Dedifferentiated amniotic fluid mesenchymal stem cell (primary cell): Measurements from ENCODE around the gene SCART1.
"Not testable (repeated sequence)": the region's sequence is repeated elsewhere in the genome, so short reads cannot be mapped to it uniquely, and the experiment has no call there.

Experiments used
- DNase-seq: peaks from one replicate; pipeline ENCODE4 v3.0.0-alpha.2; 2016; ENCODE audit errors: extremely low spot score

The SCART1 gene

DNA sequence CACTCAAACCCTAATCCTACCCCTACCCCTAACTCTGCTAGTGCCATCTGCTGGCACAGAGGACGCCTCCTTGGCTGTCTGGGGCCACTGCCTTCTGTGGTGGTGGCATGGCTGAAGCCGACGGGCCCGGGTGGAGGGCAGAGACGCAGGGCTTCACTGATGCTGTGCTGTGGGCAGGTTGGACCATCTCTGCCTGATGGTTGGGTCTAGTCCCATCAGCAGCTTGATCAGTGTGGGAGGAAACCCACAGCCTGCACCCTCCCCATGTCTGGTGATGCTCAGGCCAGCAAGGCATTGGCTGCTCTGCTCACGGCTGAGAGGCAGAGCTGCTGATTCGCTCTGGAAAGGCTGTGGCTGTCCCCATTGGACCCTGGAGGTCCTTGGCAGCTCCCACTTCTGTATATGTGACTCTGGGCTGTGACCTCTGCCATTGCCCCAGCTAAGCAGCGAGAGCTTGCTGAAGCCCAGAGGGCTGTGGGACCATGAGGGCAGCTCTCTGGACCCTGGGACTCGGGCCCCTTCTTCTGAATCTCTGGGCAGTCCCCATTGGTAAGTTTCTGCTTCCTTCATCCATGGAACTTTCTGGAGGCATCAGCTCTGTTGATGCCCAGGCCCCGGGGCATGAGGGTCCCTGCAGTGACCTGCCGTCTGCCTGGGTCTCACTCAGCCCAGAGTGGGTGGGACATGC lies at the start of gene SCART1:
Gene SCART1, plus strand, starts transcription at position 430 of the 688 bp plus-strand sequence. Its CDS starts 53 bp downstream, at position 483.
- DNase-seq: no peak

- no peak for DNase-seq
Measured at GRCh38 chr10:133405272-133405671, 48.5 kb upstream of the SCART1 start.

- no peak for DNase-seq
Measured at GRCh38 chr10:133405844-133406527, 47.8 kb upstream of the SCART1 start.

GRCh38 chr10:133411523-133412380 lies 42.0 kb upstream of the SCART1 start:
- no peak for DNase-seq

DNA sequence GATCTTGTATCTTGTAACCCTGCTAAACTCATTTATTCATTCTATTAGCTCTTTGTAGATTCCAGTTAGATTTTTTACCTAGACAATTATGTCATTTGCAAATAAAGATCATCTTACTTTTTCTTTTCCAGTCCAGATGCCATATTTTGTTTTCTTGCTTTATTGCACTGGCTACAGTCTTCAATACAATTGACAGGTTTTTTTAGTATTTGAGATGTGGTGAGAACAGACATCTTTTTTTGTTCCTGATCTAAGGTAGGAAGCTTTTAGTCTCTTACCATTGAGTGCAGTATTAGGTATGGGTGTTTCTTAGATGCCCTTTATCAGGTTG lies 41.4 kb upstream of the SCART1 start:
- no peak for DNase-seq

DNA sequence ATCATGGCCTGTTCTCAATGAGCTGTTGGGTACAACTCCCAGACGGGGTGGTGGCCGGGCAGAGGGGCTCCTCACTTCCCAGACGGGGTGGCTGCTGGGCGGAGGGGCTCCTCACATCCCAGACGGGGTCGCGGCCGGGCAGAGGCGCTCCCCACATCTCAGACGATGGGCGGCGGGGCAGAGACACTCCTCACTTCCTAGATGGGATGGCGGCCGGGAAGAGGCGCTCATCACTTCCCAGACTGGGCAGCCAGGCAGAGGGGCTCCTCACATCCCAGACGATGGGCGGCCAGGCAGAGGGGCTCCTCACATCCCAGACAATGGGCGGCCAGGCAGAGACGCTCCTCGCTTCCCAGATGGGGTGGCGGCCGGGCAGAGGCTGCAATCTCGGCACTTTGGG lies 39.3 kb upstream of the SCART1 start:
- not testable (repeated sequence) for DNase-seq

- no peak for DNase-seq
Measured at GRCh38 chr10:133415752-133416151, 38.0 kb upstream of the SCART1 start.

- DNase-seq: no peak
Measured at GRCh38 chr10:133418289-133418993, 35.3 kb upstream of the SCART1 start.

- no peak for DNase-seq
Measured at GRCh38 chr10:133419211-133419950, 34.4 kb upstream of the SCART1 start.

DNA sequence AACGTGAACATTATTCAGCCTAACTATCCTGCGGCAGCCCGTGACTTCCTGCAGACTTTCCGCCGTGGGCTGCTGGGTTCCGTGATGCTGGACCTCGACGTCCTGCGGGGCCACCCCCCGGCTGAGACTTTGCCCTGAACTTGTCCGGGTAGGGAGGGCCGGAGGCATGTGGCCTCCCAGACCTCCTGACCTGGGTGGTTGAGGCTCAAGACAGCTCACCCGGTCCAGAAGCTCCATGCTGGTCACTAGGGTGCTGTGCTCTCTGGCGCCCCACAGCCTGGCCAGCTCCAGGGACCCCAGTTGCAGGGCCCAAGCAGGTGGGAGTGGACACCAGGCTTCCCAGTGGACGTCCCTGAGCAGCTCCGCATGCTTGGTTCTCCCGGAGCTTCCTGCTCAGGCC lies 33.7 kb upstream of the SCART1 start:
- no peak for DNase-seq

GRCh38 chr10:133420579-133420978 lies 33.2 kb upstream of the SCART1 start:
- no peak for DNase-seq

GRCh38 chr10:133421336-133422222 lies 32.2 kb upstream of the SCART1 start:
- no peak for DNase-seq

DNA sequence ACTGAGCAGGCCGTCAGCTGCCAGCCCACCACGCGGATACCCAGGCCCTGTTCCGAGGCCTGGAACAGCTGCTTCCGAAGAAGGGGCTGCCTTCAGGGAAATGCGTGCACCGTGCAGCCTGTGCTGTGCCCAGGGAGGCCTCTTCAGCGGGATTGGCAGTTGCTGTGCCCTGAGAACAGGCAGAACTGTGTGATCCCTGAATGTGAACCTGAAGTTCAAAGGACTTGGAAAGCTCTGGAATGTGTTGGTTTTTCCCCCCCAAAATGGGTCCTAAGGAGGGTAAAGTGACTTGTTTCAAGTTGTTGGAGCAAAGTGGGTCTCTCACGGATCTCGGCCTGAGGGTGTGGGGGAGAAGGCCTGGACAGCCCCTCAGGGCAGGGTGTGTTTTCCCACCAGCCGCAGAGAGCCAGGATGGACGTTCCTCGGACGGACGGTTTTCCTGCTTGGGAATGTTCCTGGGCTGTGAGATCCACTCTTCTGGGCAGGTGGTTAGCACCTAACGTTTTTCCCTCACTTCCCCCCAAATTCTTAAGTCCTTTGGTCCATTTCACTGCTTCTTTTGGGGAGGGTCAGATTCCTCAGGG lies 31.4 kb upstream of the SCART1 start:
- no peak for DNase-seq

GRCh38 chr10:133422807-133423771 lies 30.7 kb upstream of the SCART1 start:
- no peak for DNase-seq

DNA sequence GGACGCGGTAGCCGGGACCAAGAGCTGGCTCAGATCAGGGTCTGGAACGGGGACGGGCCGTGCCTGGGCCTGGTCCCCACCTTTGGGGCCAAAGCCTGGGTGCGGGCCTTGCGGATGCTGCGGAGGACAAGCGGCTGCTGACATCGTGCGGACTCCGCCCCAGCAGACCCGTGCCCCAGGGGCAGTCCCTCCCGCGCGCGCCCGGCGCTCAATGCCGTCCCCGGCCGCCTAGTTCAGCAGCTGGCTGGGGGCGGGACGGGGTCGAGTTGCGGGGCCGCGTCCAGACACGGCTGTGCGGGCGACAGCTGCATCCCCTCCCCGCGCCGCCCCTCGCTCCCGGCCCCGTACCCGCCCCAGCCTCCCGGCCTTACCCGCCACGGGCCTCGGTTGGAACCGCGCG lies 29.6 kb upstream of the SCART1 start:
- not testable (repeated sequence) for DNase-seq

- not testable (repeated sequence) for DNase-seq
Measured at GRCh38 chr10:133424601-133425000, 29.1 kb upstream of the SCART1 start, which contains the start of gene SPRN. SPRN (minus strand) TSS chr10:133424625; CDS start chr10:133423681, 944 bp downstream.

DNA sequence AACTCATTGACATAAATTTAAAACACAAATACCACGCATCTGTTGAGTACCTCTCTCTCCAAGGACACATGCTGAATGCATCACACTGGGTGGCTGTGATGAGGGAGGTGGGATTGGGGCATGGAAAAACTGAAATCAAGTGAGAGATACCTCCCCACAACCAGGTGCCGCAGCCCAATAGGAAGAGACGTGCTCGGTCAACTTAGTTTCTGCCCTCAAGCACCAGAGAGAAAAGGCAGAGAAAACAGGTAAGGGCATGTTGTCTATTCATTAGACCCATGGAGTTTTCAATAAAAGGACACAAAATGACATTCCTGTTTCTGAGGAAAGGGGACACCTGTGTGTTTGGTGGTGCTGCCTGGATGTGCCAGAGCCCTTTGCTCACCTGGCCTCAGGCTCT lies 24.2 kb upstream of the SCART1 start:
- not testable (repeated sequence) for DNase-seq

DNA sequence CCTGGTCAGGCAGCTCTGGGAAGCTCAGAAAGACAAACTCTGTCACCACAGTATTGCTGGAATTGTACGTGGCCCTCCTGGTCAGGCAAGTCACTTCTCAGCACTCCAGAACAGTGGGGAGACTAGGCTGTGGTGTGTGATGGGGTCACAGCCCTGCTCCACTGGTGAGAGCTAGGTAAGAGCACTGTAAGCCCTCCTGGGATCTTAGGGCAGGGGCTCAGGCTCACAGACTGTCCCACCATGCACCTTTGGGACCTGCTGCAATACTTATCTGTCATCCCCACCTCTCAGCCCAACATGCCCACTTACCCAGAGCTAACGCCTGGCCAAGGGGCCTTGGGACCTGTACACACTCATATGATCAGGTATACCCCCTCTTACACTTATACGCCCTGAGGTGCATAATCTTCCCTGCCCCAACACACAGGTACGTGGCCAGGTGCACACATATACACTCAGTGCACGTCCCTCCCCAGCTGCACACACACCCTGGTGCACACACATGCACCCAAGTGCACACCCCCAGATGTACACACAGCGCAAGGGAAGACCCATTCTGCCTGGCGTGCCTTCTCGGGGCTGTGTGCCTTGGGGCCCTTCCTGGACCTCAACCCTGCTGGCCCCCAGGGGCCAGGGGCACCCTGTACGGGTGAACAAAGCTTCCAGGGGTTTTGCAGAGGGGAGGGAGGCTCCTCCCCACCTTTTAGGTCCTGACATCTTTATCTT lies 21.7 kb upstream of the SCART1 start:
- DNase-seq: not testable (repeated sequence)
